Esophagus mucosa (tissue), 1 donor: ENCODE measurements around the gene TTC22. TPM values are rescaled to one million over a fixed set of nuclear protein-coding genes. Genes with fewer than 3 reads are reported as not detected.

Experiments
- ATAC-seq: fragments of 200-7000 bp; cut with Tn5 transposase; one replicate; pipeline ENCODE4 v1.9.1; 2020
- total RNA-seq: library from RNA; stranded (reverse); gene quantifications from one replicate; pipeline ENCODE4 v1.2.4, GENCODE V29; 2023
- donor health status: DM: yes; HTN: yes; CAD: no.

Gene TTC22
- total RNA-seq = 113 TPM

DNA sequence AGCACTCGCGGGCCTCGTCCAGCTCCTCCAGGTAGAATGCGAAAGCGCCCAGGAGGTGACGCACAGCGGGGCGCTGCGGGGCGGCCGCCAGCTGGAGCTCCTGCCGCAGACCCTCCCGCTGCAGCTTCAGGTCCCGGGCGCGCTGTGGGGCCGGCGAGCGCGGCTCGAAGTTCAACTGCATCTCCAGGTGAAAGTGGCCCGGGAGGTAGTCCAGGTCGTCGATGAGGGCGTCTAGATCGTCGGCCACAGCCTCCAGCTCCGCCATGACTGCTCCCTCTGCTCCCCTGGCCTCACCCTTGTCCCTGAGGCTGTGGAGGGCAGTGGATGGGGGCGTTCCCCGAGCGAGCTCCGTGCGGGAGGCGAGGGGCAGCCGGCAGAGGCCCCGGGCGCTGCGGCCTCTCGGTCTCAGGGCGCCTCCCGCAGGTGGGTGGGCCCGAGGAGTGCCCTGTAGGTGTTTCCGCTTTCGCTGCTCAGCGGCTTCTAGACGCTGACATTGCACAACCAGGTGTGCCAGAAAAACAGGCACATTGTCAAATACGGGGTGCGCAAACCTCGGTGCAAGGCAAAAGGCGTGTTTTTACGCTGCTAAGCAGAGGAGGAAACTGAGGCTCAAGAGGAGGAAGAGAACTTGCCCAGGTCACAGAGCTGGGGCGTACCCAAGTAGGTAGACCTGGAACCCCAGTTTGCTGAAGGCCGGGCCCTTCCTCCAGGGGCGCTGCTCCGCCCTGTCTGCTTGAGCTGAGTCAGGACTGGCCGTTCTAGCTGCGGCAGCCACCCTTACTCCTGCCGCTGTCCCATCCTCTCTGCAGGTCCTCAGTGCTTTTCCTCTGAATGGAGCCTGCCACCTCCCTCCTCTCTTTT is at the start of gene TTC22:
TSS of gene TTC22 (minus strand) at position 425 of the 861 bp plus-strand sequence. CDS start at position 265, 160 bp downstream.
- ATAC-seq = peak; percentile 70

DNA sequence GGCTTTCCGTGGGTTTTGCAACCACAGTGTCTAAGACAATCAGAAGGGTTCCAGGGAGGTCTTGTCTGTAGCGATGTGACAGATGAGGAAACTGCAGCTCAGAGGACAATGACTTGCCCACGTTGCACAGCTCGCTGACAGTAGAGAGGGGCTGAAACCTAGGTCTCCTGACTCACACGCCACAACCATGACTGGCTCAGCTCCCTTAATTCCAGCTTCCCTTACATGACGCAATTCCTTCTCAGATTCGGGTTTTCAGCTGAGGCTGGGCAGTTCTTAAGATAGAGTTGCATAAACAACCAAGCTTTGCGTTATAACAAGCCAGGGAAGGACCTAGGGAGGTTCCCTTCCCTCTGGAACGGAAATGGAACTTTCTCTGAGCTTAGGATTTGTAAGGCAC is 49.6 kb upstream of the TTC22 start:
- ATAC-seq = peak; percentile 68

- ATAC-seq = no peak
Observed at GRCh38 chr1:54850069-54850730, 49.1 kb upstream of the TTC22 start.

GRCh38 chr1:54849219-54850068 is 48.3 kb upstream of the TTC22 start:
- ATAC-seq = no peak

DNA sequence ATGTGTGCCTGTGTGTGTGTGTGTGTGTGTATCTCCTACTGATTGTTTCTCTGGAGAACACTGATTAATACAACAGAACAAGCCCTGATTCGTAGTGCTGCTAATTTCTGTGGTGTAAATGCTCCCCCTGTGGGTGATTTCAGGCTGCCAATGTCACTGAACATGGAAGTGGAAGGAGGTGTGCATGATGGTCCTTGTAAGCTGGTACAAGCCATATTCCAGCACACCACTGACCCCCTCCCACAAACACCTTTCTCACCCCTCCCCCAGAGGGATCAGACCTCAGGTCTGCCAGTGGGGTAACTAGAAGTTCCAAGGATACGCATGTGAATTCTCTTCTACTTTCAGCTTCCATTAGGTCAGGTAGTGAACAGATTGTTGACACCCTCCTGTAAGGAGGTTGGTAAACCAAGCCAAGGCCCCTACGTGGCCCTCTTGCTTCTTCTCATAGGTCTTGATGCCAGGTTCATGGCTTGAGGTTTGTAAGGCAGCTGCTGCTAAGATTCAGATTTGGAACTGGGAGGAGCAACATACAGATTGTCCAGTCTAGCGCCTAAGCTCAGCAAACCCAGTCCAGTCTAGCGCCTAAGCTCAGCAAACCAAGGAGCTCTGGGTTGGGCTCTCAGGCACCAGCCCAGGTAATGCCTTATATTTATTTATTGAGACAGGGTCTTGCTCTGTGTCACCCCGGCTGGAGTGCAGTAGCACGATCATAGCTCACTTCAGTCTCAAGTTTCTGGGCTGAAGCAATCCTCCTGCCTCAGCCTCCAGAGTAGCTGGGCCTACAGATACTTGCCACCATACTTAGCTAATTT is 47.2 kb upstream of the TTC22 start:
- no peak for ATAC-seq

- ATAC-seq = peak; percentile 4
Observed at GRCh38 chr1:54846716-54847284, 45.7 kb upstream of the TTC22 start.

DNA sequence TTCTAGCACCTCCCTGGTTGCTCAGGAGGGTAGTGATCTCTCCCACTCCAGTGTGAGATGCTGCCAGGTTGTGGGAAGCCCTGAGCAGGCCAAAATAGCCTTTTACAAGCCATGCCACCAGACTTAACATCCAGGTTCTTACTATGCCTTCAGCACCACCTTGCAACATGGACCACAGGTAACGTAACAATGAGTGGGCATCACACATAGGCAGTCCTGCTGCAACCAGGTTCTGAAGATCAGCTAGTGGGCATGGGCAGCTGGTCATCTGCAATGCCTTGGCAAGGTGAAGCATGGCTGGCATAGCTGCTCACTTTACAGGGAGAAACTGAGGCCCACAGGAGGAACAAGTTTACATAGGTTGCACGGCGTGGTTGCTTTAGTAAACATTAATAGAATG is 45.2 kb upstream of the TTC22 start:
- no peak for ATAC-seq

DNA sequence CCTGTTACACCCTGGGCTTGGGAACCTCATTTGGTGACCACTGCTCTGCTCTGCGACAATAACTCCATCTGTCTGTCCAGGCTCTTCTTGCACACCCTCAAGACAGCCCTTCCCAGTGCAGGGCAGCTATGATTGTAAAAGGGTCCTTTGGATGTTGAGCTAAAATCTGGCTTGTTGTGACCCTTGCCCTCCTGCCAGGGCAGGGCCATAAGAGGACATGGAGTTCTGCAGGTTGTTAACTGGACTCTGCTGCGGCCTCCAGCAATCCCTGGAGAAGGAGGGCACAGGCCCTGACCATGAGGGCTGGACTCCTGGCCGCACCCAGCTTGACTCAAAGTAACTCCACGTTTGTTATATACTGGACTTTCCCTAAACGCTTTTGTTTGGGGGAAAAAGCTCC is 44.6 kb upstream of the TTC22 start:
- no peak for ATAC-seq

- ATAC-seq = no peak
Observed at GRCh38 chr1:54844564-54844963, 43.4 kb upstream of the TTC22 start.

DNA sequence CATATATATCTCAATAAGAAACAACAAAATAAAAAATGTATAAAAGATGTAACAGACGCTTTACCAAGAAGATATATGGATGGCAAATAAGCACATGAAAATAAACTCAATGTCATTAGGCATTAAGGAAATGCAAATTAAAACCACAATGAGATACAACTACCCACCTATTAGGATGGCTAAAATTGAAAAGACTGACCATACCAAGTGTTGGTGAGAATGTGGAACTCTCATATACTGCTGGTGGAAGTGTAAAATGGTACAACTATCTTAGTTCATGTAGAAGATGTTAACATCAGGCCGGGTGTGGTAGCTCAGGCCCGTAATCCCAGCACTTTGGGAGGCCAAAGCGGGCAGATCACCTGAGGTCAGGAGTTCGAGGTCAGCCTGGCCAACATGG is 42.3 kb upstream of the TTC22 start:
- no peak for ATAC-seq

GRCh38 chr1:54842963-54843362 is 41.8 kb upstream of the TTC22 start:
- no peak for ATAC-seq

- no peak for ATAC-seq
Observed at GRCh38 chr1:54842206-54842915, 41.2 kb upstream of the TTC22 start.

GRCh38 chr1:54839824-54840223 is 38.7 kb upstream of the TTC22 start:
- peak; percentile 50 for ATAC-seq

- ATAC-seq = no peak
Observed at GRCh38 chr1:54838565-54839180, 37.5 kb upstream of the TTC22 start.

GRCh38 chr1:54837002-54837853 is 36.1 kb upstream of the TTC22 start:
- no peak for ATAC-seq

DNA sequence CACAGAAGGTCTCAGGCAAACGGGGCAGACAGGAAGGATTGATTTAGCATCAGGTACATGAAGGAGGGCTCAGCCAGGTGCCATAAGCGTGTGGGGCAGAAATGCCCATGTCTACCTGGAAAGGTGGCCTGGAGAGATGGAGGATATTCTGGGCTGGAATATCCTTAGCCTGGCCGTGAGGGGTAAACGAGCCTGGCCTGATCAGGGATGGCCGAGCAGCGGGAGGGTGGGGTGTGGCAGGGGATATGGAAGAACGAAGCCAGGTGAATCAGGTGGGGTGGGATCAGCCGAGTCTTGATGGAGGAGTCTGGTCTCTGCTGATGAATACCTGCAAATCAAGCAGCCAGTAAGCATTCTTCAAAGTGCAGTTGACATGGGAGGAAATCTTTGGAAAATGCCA is 35.5 kb upstream of the TTC22 start:
- no peak for ATAC-seq

GRCh38 chr1:54835970-54836369 is 34.8 kb upstream of the TTC22 start:
- no peak for ATAC-seq

GRCh38 chr1:54835131-54835898 is 34.2 kb upstream of the TTC22 start:
- no peak for ATAC-seq

GRCh38 chr1:54834007-54834541 is 33.0 kb upstream of the TTC22 start:
- no peak for ATAC-seq
